GM23338 (cell line): Measurements from ENCODE around the gene TSC2. TPM values are rescaled to one million over a fixed set of nuclear protein-coding genes. Genes with fewer than 3 reads are reported as not detected.

Source experiments
- ATAC-seq: fragments of 200-7000 bp; cut with Tn5 transposase; 3 replicates; pipeline ENCODE4 v1.9.1; 2020
- DNase-seq: peaks from one replicate; pipeline ENCODE4 v3.0.0-alpha.2; 2015; ENCODE audit warnings: low spot score
- H2AFZ ChIP-seq: fragments of 200-600 bp; sonication (generic); 2 replicates; pipeline ENCODE4 v1.8.0; 2016; ENCODE audit warnings: antibody characterized with exemption, mild to moderate bottlenecking, moderate library complexity
- H3F3A ChIP-seq: fragments of 200-600 bp; sonication (generic); replicated peaks from 2 replicates; pipeline ENCODE4 v1.8.0; 2017; ENCODE audit warnings: antibody characterized with exemption, mixed run types, low read depth
- H3K27ac ChIP-seq: fragments of 200-600 bp; sonication (generic); 2 replicates; pipeline ENCODE4 v1.6.1; 2016; ENCODE audit warnings: low read depth
- H3K27me3 ChIP-seq: fragments of 200-600 bp; sonication (generic); 2 replicates; pipeline ENCODE4 v1.8.0; 2016; ENCODE audit warnings: mild to moderate bottlenecking, mixed run types, moderate library complexity; ENCODE audit not compliant: insufficient read depth
- H3K36me3 ChIP-seq: fragments of 200-600 bp; sonication (generic); 2 replicates; pipeline ENCODE4 v1.8.0; 2016; ENCODE audit warnings: mild to moderate bottlenecking; ENCODE audit not compliant: insufficient read depth
- H3K4me1 ChIP-seq: fragments of 200-600 bp; sonication (generic); 2 replicates; pipeline ENCODE4 v1.8.0; 2016; ENCODE audit warnings: mild to moderate bottlenecking, moderate library complexity; ENCODE audit not compliant: insufficient read depth
- H3K4me2 ChIP-seq: fragments of 200-600 bp; sonication (generic); 2 replicates; pipeline ENCODE4 v1.7.1; 2017; ENCODE audit warnings: mixed run types
- H3K4me3 ChIP-seq: fragments of 200-600 bp; sonication (generic); 2 replicates; pipeline ENCODE4 v1.6.1; 2016; ENCODE audit warnings: mixed run types
- H3K79me2 ChIP-seq: fragments of 200-600 bp; sonication (generic); replicated peaks from 2 replicates; pipeline ENCODE4 v1.8.0; 2017; ENCODE audit warnings: mild to moderate bottlenecking; ENCODE audit not compliant: insufficient read depth
- H3K9me2 ChIP-seq: fragments of 200-600 bp; sonication (generic); 2 replicates; pipeline ENCODE4 v1.8.0; 2017; ENCODE audit not compliant: insufficient read depth
- H4K20me1 ChIP-seq: fragments of 200-600 bp; sonication (generic); replicated peaks from 2 replicates; pipeline ENCODE4 v1.8.0; 2017; ENCODE audit warnings: mild to moderate bottlenecking; ENCODE audit not compliant: insufficient read depth
- H3K27ac Mint-ChIP-seq: 2 replicates; pipeline ENCODE4 v1.8.0; 2020; ENCODE audit warnings: inconsistent platforms, mild to moderate bottlenecking, moderate library complexity, mixed read lengths
- H3K27me3 Mint-ChIP-seq: 3 replicates; pipeline ENCODE4 v1.8.0; 2022; ENCODE audit warnings: low read depth, mild to moderate bottlenecking, moderate library complexity, mixed read lengths, inconsistent platforms; ENCODE audit not compliant: insufficient read depth, poor library complexity
- H3K36me3 Mint-ChIP-seq: 3 replicates; pipeline ENCODE4 v1.8.0; 2021; ENCODE audit warnings: low read depth, mild to moderate bottlenecking, inconsistent platforms, moderate library complexity, mixed read lengths
- H3K4me1 Mint-ChIP-seq: 3 replicates; pipeline ENCODE4 v1.8.0; 2020; ENCODE audit warnings: mild to moderate bottlenecking, inconsistent platforms, mixed read lengths
- H3K4me3 Mint-ChIP-seq: 3 replicates; pipeline ENCODE4 v1.8.0; 2021; ENCODE audit warnings: moderate library complexity, mild to moderate bottlenecking, inconsistent platforms, mixed read lengths
- H3K9me3 Mint-ChIP-seq: 3 replicates; pipeline ENCODE4 v1.8.0; 2020; ENCODE audit warnings: moderate library complexity, mild to moderate bottlenecking, inconsistent platforms, mixed read lengths
- CREB1 ChIP-seq: fragments of 250-450 bp; sonication (Bioruptor Pico); IDR thresholded peaks from 2 replicates; pipeline ENCODE4 v1.5.0; 2020; ENCODE audit warnings: low read depth, mild to moderate bottlenecking, moderate library complexity
- CTCF ChIP-seq, 2 experiments: fragments of 200-600 bp in 1 of 2; sonication (generic) in 1 of 2; conservative IDR thresholded peaks; 2 replicates each; pipeline versions ENCODE4 v1.5.1 to v1.6.1; 2016 to 2017; ENCODE audit warnings: antibody characterized with exemption in 2 of 2, low read depth in 2 of 2, mild to moderate bottlenecking in 2 of 2, moderate library complexity in 1 of 2
- EZH2 ChIP-seq: fragments of 200-600 bp; sonication (generic); IDR thresholded peaks from one replicate; pipeline ENCODE4 v1.8.0; 2017; ENCODE audit warnings: antibody characterized with exemption, mild to moderate bottlenecking, low read depth; ENCODE audit not compliant: unreplicated experiment
- EZH2phosphoT487 ChIP-seq: fragments of 200-600 bp; sonication (generic); IDR thresholded peaks from one replicate; pipeline ENCODE4 v1.8.1; 2018; ENCODE audit warnings: antibody characterized with exemption; ENCODE audit not compliant: unreplicated experiment
- NANOG ChIP-seq: IDR thresholded peaks from 2 replicates; pipeline ENCODE4 v1.6.1; 2016; ENCODE audit warnings: antibody characterized with exemption, borderline replicate concordance
- POLR2AphosphoS5 ChIP-seq: IDR thresholded peaks from 2 replicates; pipeline ENCODE4 v1.6.1; 2016; ENCODE audit warnings: antibody characterized with exemption, low read depth
- REST ChIP-seq: IDR thresholded peaks from one replicate; pipeline ENCODE4 v1.6.1; 2018; ENCODE audit warnings: antibody characterized with exemption; ENCODE audit not compliant: unreplicated experiment
- ZNF114 ChIP-seq: fragments of 250-450 bp; sonication (Bioruptor Pico); IDR thresholded peaks from 2 replicates; pipeline ENCODE4 v1.5.0; 2020; ENCODE audit warnings: mild to moderate bottlenecking, moderate library complexity
- ZNF462 ChIP-seq: fragments of 250-450 bp; sonication (Bioruptor Pico); IDR thresholded peaks from 2 replicates; pipeline ENCODE4 v1.5.0; 2020; ENCODE audit warnings: mild to moderate bottlenecking, moderate library complexity
- polyA plus RNA-seq: library from polyadenylated mRNA; unstranded; fragments of >200 nt; fragmentation: Nextera tagmentation; extraction: Ambion mirVana; gene quantifications from 2 replicates; pipeline ENCODE4 v1.2.1, GENCODE V29; 2016
- total RNA-seq: library from RNA; depleted of rRNA; stranded (reverse); fragments of >200 nt; shearing (Covaris generic); gene quantifications from 2 replicates; pipeline ENCODE4 v1.2.3, GENCODE V29; 2014

TSC2 gene
- total and polyA plus RNA-seq, 2 experiments from 2014 or later = 40.5 to 93.0 TPM

- no peak for TF ChIP-seq NANOG
Measured at GRCh38 chr16:2053897-2054296, 6.1 kb downstream of the TSC2 start (continued).

GRCh38 chr16:2054543-2055245 is 6.9 kb downstream of the TSC2 start:
- Histone ChIP-seq H2AFZ (no peak overlapping the region), H3K4me3 (no peak overlapping the region), H3K4me2 (no peak overlapping the region), H3K4me1 (no peaks in the 10 kb centered on the region), H3F3A (no peaks in the 10 kb centered on the region), H3K9me2 (no peaks in the 10 kb centered on the region), H3K27ac (no peak overlapping the region), H3K79me2 (no peaks in the 10 kb centered on the region), H3K27me3 (no peaks in the 10 kb centered on the region), H4K20me1 (no peaks in the 10 kb centered on the region), H3K36me3 (no peaks in the 10 kb centered on the region; the same call in 1 of the 2 replicates)
- ATAC-seq (no peak), DNase-seq (no peak)
- TF ChIP-seq CTCF (conservative IDR thresholded peaks at IDR 0.05; ENCODE audit: low read depth in 2 of 2) (no peak), POLR2AphosphoS5 (no peak), ZNF114 (CRISPR knock-in tag) (no peak), ZNF462 (CRISPR knock-in tag) (no peak), EZH2 (no peak), REST (no peak), EZH2phosphoT487 (no peak), CREB1 (no peak)
- Mint-ChIP-seq H3K27ac (no peak overlapping the region), H3K27me3 (peaks cover 5% of the 10 kb centered on the region), H3K4me3 (no peak overlapping the region), H3K9me3 (no peaks in the 10 kb centered on the region), H3K36me3 (peaks cover 23% of the 10 kb centered on the region), H3K4me1 (no peaks in the 10 kb centered on the region)
